Heart left ventricle (tissue), 16 donors: Measurements from ENCODE around the gene CRYL1. TPM values are rescaled to one million over a fixed set of nuclear protein-coding genes. Genes with fewer than 3 reads are reported as not detected.
A peak's percentile ranks its signal among the peaks of the same experiment; 100 is the strongest.

Source experiments
- ATAC-seq, 4 donors: fragments of 200-7000 bp; cut with Tn5 transposase; one replicate each; pipeline ENCODE4 v1.9.1; 2020 to 2022; ENCODE audit warnings: moderate library complexity in 4 of 4, mild to moderate bottlenecking in 3 of 4, moderate number of reproducible peaks in 1 of 4
- DNase-seq, 5 donors: peaks; one replicate each; pipeline ENCODE4 v3.0.0-alpha.2; 2020
- H3K27ac ChIP-seq, 12 donors: fragments of 200-600 bp; sonication (generic) in 4 of 12; one replicate each; pipeline versions ENCODE4 v1.5.0 to v1.8.0; 2016 to 2022; ENCODE audit warnings: mild to moderate bottlenecking in 2 of 12
- H3K27me3 ChIP-seq, 9 donors: fragments of 200-600 bp; sonication (generic) in 2 of 9; one replicate each; pipeline versions ENCODE4 v1.5.1 to v1.8.0; 2016 to 2022; ENCODE audit warnings: mild to moderate bottlenecking in 3 of 9
- H3K36me3 ChIP-seq, 9 donors: fragments of 200-600 bp; sonication (generic) in 2 of 9; one replicate each; pipeline versions ENCODE4 v1.5.0 to v1.8.0; 2018 to 2022; ENCODE audit warnings: mild to moderate bottlenecking in 2 of 9
- H3K4me1 ChIP-seq, 12 donors: fragments of 200-600 bp; sonication (generic) in 4 of 12; one replicate each; pipeline versions ENCODE4 v1.5.0 to v1.8.0; 2016 to 2022; ENCODE audit warnings: mild to moderate bottlenecking in 3 of 12
- H3K4me3 ChIP-seq, 12 donors: fragments of 200-600 bp; sonication (generic) in 4 of 12; one replicate each; pipeline versions ENCODE4 v1.5.0 to v1.8.0; 2017 to 2022; ENCODE audit warnings: mild to moderate bottlenecking in 9 of 12, moderate library complexity in 4 of 12
- H3K9me3 ChIP-seq, 12 donors: fragments of 200-600 bp; sonication (generic) in 4 of 12; one replicate each; pipeline versions ENCODE4 v1.5.0 to v1.8.0; 2016 to 2022; ENCODE audit warnings: mild to moderate bottlenecking in 1 of 12
- POLR2A ChIP-seq, 2 donors: fragments of 450-650 bp; IDR thresholded peaks; one replicate each; pipeline ENCODE4 v1.6.1; 2017; ENCODE audit warnings: antibody characterized with exemption in 2 of 2, mild to moderate bottlenecking in 2 of 2, moderate library complexity in 2 of 2
- WGBS, 4 donors: extraction: QIAGEN DNeasy Blood & Tissue Kit in 2 of 4; methylation state at CpG; one replicate each; pipeline versions ENCODE4 v1.1.5 to v1.1.7; 2013 to 2018; 5-methylcytosine and 5-hydroxymethylcytosine counted together
- intact Hi-C, 10 donors: fragments of 100-400 bp; cut with DNase I; formaldehyde crosslinking; loops; one replicate each; pipeline versions ENCODE4 v1.11.1 to v1.14.2; 2022
- polyA plus RNA-seq, 2 donors: library from polyadenylated mRNA; stranded (reverse); fragments of 200-250 nt; gene quantifications; one replicate each; pipeline ENCODE4 v1.2.3, GENCODE V29; 2013
- total RNA-seq, 9 donors: library from RNA; depleted of rRNA in 2 of 9; stranded (reverse); fragments of >200 nt in 2 of 9; fragmentation: NEBNext Ultra II Directional in 3 of 9; extraction: Animal tissue kit (Norgen Biotek cat#: 25700) in 3 of 9; gene quantifications; one replicate each; pipeline versions ENCODE4 v1.1.0 to v1.2.4, GENCODE V29; 2016 to 2023
- TF ChIP-seq, protein P1 (sequence below), 12 donors: fragments of 200-600 bp; sonication (generic) in 4 of 12; IDR thresholded peaks; one replicate each; pipeline versions ENCODE4 v1.5.0 to v1.8.0; 2018 to 2022; ENCODE audit warnings: antibody characterized with exemption in 12 of 12, mild to moderate bottlenecking in 5 of 12
- donor health status: ischemic (EF 13 %, LVEDD 7.1; RV severe dilation, severe dysfunction).
- donor health status: healthy with polysubstance abuse.
- donor health status: DM: no; HTN: yes; CAD: no.
- donor health status: DM: no; HTN: no; CAD: no.
- donor health status: ischemic (EF 25% LVEDD 6.9; RV normal size, moderate dysfunction).
- donor health status: ischemic (EF 25% LVEDD 5.7; RV mildly dilated, moderate dysfunction).
- donor health status: healthy.
- donor health status: DM: yes; HTN: yes; CAD: no.
- donor health status: ischemic (EF 35%, LVEDD 5.7; RV mildly dilated, moderate dysfunction).
- donor health status: nonischemic (EF 11% LVEDD 7.7; RV severe dilation, severe dysfunction).
- donor health status: DM: yes; HTN: yes; CAD: no.
- donor health status: PGD.
- donor health status: ischemic (EF 29% LVEDD 5.4; RV normal size, mild dysfunction).
- donor health status: nonischemic (EF 23%, LVEDD 6.1; RV moderate dilation, normal function).

The CRYL1 gene
- total and polyA plus RNA-seq, 11 donors: 10.7 to 36.5 (median 20.9) TPM

DNA sequence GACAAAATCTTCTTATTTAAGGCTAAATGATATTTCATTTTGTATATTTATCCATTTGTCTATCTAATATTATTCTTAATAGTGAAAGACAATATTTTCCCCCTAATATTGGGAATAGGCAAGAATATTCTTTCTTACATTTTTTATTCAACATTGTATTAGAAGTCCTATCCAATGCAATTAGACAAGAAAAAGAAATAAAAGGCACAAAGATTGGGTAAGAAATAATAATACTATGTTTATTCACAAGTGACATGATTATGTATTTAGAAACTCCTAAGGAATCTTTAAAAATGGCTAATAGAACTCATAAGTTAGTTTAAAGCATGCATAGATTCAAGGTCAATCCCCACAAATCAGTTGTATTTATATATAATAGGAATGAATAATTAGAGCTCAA is 11.3 kb upstream of the CRYL1 start:
- no peak overlapping the region for H3K4me3 ChIP-seq
- H3K4me1 ChIP-seq: no peaks in the 10 kb centered on the region
- TF ChIP-seq, protein P1, sequence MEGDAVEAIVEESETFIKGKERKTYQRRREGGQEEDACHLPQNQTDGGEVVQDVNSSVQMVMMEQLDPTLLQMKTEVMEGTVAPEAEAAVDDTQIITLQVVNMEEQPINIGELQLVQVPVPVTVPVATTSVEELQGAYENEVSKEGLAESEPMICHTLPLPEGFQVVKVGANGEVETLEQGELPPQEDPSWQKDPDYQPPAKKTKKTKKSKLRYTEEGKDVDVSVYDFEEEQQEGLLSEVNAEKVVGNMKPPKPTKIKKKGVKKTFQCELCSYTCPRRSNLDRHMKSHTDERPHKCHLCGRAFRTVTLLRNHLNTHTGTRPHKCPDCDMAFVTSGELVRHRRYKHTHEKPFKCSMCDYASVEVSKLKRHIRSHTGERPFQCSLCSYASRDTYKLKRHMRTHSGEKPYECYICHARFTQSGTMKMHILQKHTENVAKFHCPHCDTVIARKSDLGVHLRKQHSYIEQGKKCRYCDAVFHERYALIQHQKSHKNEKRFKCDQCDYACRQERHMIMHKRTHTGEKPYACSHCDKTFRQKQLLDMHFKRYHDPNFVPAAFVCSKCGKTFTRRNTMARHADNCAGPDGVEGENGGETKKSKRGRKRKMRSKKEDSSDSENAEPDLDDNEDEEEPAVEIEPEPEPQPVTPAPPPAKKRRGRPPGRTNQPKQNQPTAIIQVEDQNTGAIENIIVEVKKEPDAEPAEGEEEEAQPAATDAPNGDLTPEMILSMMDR (IDR thresholded peaks at IDR 0.05): no peak
- no peak for TF ChIP-seq POLR2A (IDR thresholded peaks at IDR 0.05)
- intact Hi-C loops: no loop called here
- H3K27ac ChIP-seq: no peak overlapping the region
- peaks cover 0 to 22% (median 9%) of the 10 kb centered on the region in 12 donors for H3K9me3 ChIP-seq
- ATAC-seq (no peak), DNase-seq (no peak)
- no peaks in the 10 kb centered on the region for H3K36me3 ChIP-seq
- no peaks in the 10 kb centered on the region for H3K27me3 ChIP-seq

DNA sequence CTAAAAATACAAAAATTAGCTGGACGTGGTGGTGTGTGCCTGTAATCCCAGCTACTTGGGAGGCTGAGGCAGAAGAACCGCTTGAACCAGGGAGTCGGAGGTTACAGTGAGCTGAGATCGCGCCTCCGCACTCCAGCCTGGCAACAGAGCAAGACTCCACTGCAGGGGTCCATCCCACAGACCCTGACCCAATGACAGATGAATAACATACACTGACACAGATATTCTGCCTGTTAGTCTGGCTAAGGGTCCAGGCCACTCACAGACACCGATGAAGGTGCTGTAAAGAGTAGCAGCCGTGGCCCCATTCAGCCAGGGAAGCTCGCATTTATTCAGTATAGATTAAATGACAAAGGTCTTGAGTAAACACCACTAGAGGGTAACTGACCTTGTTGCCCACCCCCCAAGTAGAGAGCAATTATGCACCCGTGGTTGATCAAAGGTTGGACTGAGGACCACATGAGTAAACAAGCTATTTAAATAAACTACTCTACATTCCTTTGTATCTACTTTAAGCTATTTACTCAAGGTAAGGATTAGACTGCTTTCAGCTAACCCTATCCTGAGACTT is 8.5 kb upstream of the CRYL1 start:
- Histone ChIP-seq H3K4me1 (no peaks in the 10 kb centered on the region), H3K4me3 (no peak overlapping the region), H3K27me3 (peaks cover 0 to 4% (median 0%) of the 10 kb centered on the region in 9 donors), H3K27ac (no peak overlapping the region), H3K36me3 (no peaks in the 10 kb centered on the region), H3K9me3 (peaks cover 0 to 22% (median 9%) of the 10 kb centered on the region in 12 donors)
- intact Hi-C loops: no loop called here
- ATAC-seq (no peak), DNase-seq (no peak)
- TF ChIP-seq POLR2A (IDR thresholded peaks at IDR 0.05): no peak
- TF ChIP-seq, protein P1 (IDR thresholded peaks at IDR 0.05): no peak
- 84 to 90% (median 84%) methylated on average over 10 of the region's 10 CpGs for WGBS, 4 donors

- ATAC-seq (no peak), DNase-seq (no peak)
- Histone ChIP-seq H3K36me3 (no peaks in the 10 kb centered on the region), H3K4me3 (no peak overlapping the region), H3K9me3 (no peaks in the 10 kb centered on the region), H3K27ac (no peak overlapping the region), H3K4me1 (peaks cover 0 to 36% (median 13%) of the 10 kb centered on the region in 12 donors), H3K27me3 (peaks cover 0 to 4% (median 0%) of the 10 kb centered on the region in 9 donors)
- WGBS, 4 donors: 89 to 94% (median 91%) methylated on average over 2 of the region's 2 CpGs
- TF ChIP-seq, protein P1 (IDR thresholded peaks at IDR 0.05): no peak
- TF ChIP-seq POLR2A (IDR thresholded peaks at IDR 0.05): no peak
- intact Hi-C loops: loop anchor here in 3 of 10 donors (5.0 kb wide), 2 partner anchors 34 to 39 kb away; partner anchors contain the start of gene IFT88 (in 2 of the 3)
Measured at GRCh38 chr13:20528452-20528851, 2.8 kb upstream of the CRYL1 start.

- H3K4me3 ChIP-seq: peak overlapping the region; percentile 73 to 99 (median 88)
- TF ChIP-seq, protein P1 (IDR thresholded peaks at IDR 0.05): no peak
- no peak for TF ChIP-seq POLR2A (IDR thresholded peaks at IDR 0.05)
- intact Hi-C loops: loop anchor here in 5 of 10 donors (2.0 to 5.0 kb wide), 3 partner anchors 36 to 41 kb away; partner anchors contain the start of gene IFT88 (in 4 of the 5)
- peaks cover 0 to 38% (median 13%) of the 10 kb centered on the region in 12 donors for H3K4me1 ChIP-seq
- H3K27ac ChIP-seq: peak overlapping the region in 11 of 12 donors; percentile 19 to 98 (median 91)
- H3K36me3 ChIP-seq: no peaks in the 10 kb centered on the region
- peaks cover 0 to 4% (median 0%) of the 10 kb centered on the region in 9 donors for H3K27me3 ChIP-seq
- WGBS, 4 donors: 28 to 46% (median 39%) methylated on average over 6 of the region's 6 CpGs
- H3K9me3 ChIP-seq: no peaks in the 10 kb centered on the region
- ATAC-seq (no peak), DNase-seq (no peak)
Measured at GRCh38 chr13:20526664-20527063, 1.0 kb upstream of the CRYL1 start.
